WTC11 (cell line): ENCODE measurements around the gene CAMKK2. TPM values are rescaled to one million over a fixed set of nuclear protein-coding genes. Genes with fewer than 3 reads are reported as not detected.
A peak's percentile ranks its signal among the peaks of the same experiment; 100 is the strongest.

Source experiments
- ATAC-seq: fragments of 200-7000 bp; cut with Tn5 transposase; 2 replicates; pipeline ENCODE4 v1.10.0; 2021; ENCODE audit warnings: mild to moderate bottlenecking, moderate library complexity
- CTCF ChIA-PET: fragments of 300-600 bp; sonication (Branson Sonifier 250); formaldehyde crosslinking; loops from one replicate; lab custom pipeline; 2021; ENCODE audit warnings: antibody characterized with exemption; lab: Charles Lee
- POLR2A ChIA-PET: fragments of 350-600 bp; sonication (Branson Sonifier 250); formaldehyde crosslinking; loops from one replicate; lab custom pipeline; 2021; ENCODE audit warnings: antibody characterized with exemption; lab: Charles Lee
- DNase-seq: peaks from one replicate; pipeline ENCODE4 v3.0.0; 2021; ENCODE audit warnings: low spot score
- H3K27ac Mint-ChIP-seq: 2 replicates; pipeline ENCODE4 v1.8.0; 2021; ENCODE audit warnings: mixed read lengths
- H3K27me3 Mint-ChIP-seq: 2 replicates; pipeline ENCODE4 v1.8.0; 2021; ENCODE audit warnings: low read depth, mild to moderate bottlenecking, moderate library complexity, mixed read lengths
- H3K36me3 Mint-ChIP-seq: 2 replicates; pipeline ENCODE4 v1.8.0; 2021; ENCODE audit warnings: mixed read lengths
- H3K4me1 Mint-ChIP-seq: 2 replicates; pipeline ENCODE4 v1.8.0; 2022; ENCODE audit warnings: mixed read lengths
- H3K4me3 Mint-ChIP-seq: 2 replicates; pipeline ENCODE4 v1.8.0; 2021; ENCODE audit warnings: mild to moderate bottlenecking, moderate library complexity, mixed read lengths
- H3K9me3 Mint-ChIP-seq: 2 replicates; pipeline ENCODE4 v1.8.0; 2021; ENCODE audit warnings: mixed read lengths
- AR ChIP-seq: fragments of 250-450 bp; sonication (Bioruptor Pico); IDR thresholded peaks from 2 replicates; pipeline ENCODE4 v1.9.0; 2021; ENCODE audit warnings: mild to moderate bottlenecking
- ATF6 ChIP-seq: sonication (generic); formaldehyde crosslinking; IDR thresholded peaks from 2 replicates; pipeline ENCODE4 v1.8.1; 2023; ENCODE audit warnings: mild to moderate bottlenecking, missing genetic modification reagents
- CREM ChIP-seq: sonication (generic); formaldehyde crosslinking; IDR thresholded peaks from 2 replicates; pipeline ENCODE4 v1.8.1; 2022; ENCODE audit warnings: mild to moderate bottlenecking, missing genetic modification reagents, moderate library complexity
- ELF4 ChIP-seq: sonication (generic); formaldehyde crosslinking; IDR thresholded peaks from 2 replicates; pipeline ENCODE4 v1.8.1; 2022; ENCODE audit warnings: low read depth, mild to moderate bottlenecking, moderate library complexity, missing genetic modification reagents
- EMX1 ChIP-seq: fragments of 250-450 bp; sonication (Bioruptor Pico); IDR thresholded peaks from 2 replicates; pipeline ENCODE4 v1.8.0; 2021; ENCODE audit warnings: mild to moderate bottlenecking
- FOXP1 ChIP-seq: sonication (generic); formaldehyde crosslinking; IDR thresholded peaks from 2 replicates; pipeline ENCODE4 v1.8.0; 2022; ENCODE audit warnings: missing genetic modification reagents, mild to moderate bottlenecking, moderate library complexity, borderline replicate concordance
- GABPB1 ChIP-seq: sonication (generic); formaldehyde crosslinking; IDR thresholded peaks from 2 replicates; pipeline ENCODE4 v1.8.1; 2023; ENCODE audit warnings: mild to moderate bottlenecking, missing genetic modification reagents
- HMGXB4 ChIP-seq: sonication (generic); formaldehyde crosslinking; IDR thresholded peaks from 2 replicates; pipeline ENCODE4 v1.8.1; 2023; ENCODE audit warnings: mild to moderate bottlenecking, moderate library complexity, missing genetic modification reagents
- IRF1 ChIP-seq: sonication (generic); formaldehyde crosslinking; IDR thresholded peaks from 2 replicates; pipeline ENCODE4 v1.8.0; 2023; ENCODE audit warnings: missing genetic modification reagents
- KAT7 ChIP-seq: sonication (generic); formaldehyde crosslinking; IDR thresholded peaks from 2 replicates; pipeline ENCODE4 v1.8.1; 2023; ENCODE audit warnings: missing genetic modification reagents, mild to moderate bottlenecking, borderline replicate concordance
- MXD4 ChIP-seq: fragments of 250-450 bp; sonication (Bioruptor Pico); IDR thresholded peaks from 2 replicates; pipeline ENCODE4 v1.8.0; 2021; ENCODE audit warnings: mild to moderate bottlenecking, moderate library complexity, borderline replicate concordance
- RELA ChIP-seq: sonication (generic); formaldehyde crosslinking; IDR thresholded peaks from 2 replicates; pipeline ENCODE4 v1.8.1; 2022; ENCODE audit warnings: missing genetic modification reagents, mild to moderate bottlenecking, borderline replicate concordance
- RORB ChIP-seq: fragments of 250-450 bp; sonication (Bioruptor Pico); IDR thresholded peaks from 2 replicates; pipeline ENCODE4 v1.9.0; 2021; ENCODE audit warnings: mild to moderate bottlenecking
- SP1 ChIP-seq: sonication (generic); formaldehyde crosslinking; conservative IDR thresholded peaks from 2 replicates; pipeline ENCODE4 v1.8.1; 2022; ENCODE audit warnings: missing genetic modification reagents
- TCF7 ChIP-seq: sonication (generic); formaldehyde crosslinking; IDR thresholded peaks from 2 replicates; pipeline ENCODE4 v1.8.0; 2022; ENCODE audit warnings: mild to moderate bottlenecking, low read depth, missing genetic modification reagents, moderate library complexity
- TP53 ChIP-seq: sonication (generic); formaldehyde crosslinking; IDR thresholded peaks from 2 replicates; pipeline ENCODE4 v1.8.1; 2023; ENCODE audit warnings: mild to moderate bottlenecking, missing genetic modification reagents
- USF2 ChIP-seq: sonication (generic); formaldehyde crosslinking; IDR thresholded peaks from 2 replicates; pipeline ENCODE4 v1.8.1; 2023; ENCODE audit warnings: mild to moderate bottlenecking, missing genetic modification reagents, moderate library complexity
- ZNF232 ChIP-seq: sonication (generic); formaldehyde crosslinking; IDR thresholded peaks from 2 replicates; pipeline ENCODE4 v1.8.0; 2022; ENCODE audit warnings: mild to moderate bottlenecking, missing genetic modification reagents
- ZNF396 ChIP-seq: fragments of 250-450 bp; sonication (Bioruptor Pico); IDR thresholded peaks from 2 replicates; pipeline ENCODE4 v1.8.0; 2021; ENCODE audit warnings: mild to moderate bottlenecking, moderate library complexity, borderline replicate concordance
- ZNF416 ChIP-seq: fragments of 250-450 bp; sonication (Bioruptor Pico); IDR thresholded peaks from 2 replicates; pipeline ENCODE4 v1.9.0; 2021; ENCODE audit warnings: mild to moderate bottlenecking, inconsistent platforms
- ZNF532 ChIP-seq: fragments of 250-450 bp; sonication (Bioruptor Pico); IDR thresholded peaks from 2 replicates; pipeline ENCODE4 v1.9.0; 2021; ENCODE audit warnings: mild to moderate bottlenecking, borderline replicate concordance
- total RNA-seq: library from RNA; stranded (reverse); gene quantifications from 3 replicates; pipeline ENCODE4 v1.2.3, GENCODE V29; 2021

Gene CAMKK2
- total RNA-seq, 1 experiment from 2014 or later = 36.5 TPM

GRCh38 chr12:121290410-121290809 lies 6.1 kb downstream of the CAMKK2 start:
- CTCF ChIA-PET = no interaction called here
- POLR2A ChIA-PET = no interaction called here
- no peak overlapping the region; the same call in 1 of the 2 replicates for H3K27ac Mint-ChIP-seq
- peaks cover 27% of the 10 kb centered on the region for H3K4me1 Mint-ChIP-seq
- no peaks in the 10 kb centered on the region for H3K9me3 Mint-ChIP-seq
- TF ChIP-seq AR (no peak), CREM (CRISPR knock-in tag) (no peak), RELA (CRISPR knock-in tag) (no peak), TCF7 (CRISPR knock-in tag) (no peak), ZNF416 (CRISPR knock-in tag) (no peak), FOXP1 (CRISPR knock-in tag) (no peak), GABPB1 (no peak)
- no peak overlapping the region for H3K4me3 Mint-ChIP-seq
- no peak for DNase-seq
- H3K36me3 Mint-ChIP-seq = peaks cover 7% of the 10 kb centered on the region; the same call in 1 of the 2 replicates
- H3K27me3 Mint-ChIP-seq = no peaks in the 10 kb centered on the region
- no peak for ATAC-seq

GRCh38 chr12:121289962-121290361 lies 6.5 kb downstream of the CAMKK2 start:
- ChIA-PET POLR2A (no interaction called here), CTCF (no interaction called here)
- ATAC-seq = no peak
- Mint-ChIP-seq H3K9me3 (no peaks in the 10 kb centered on the region), H3K4me1 (peaks cover 24% of the 10 kb centered on the region), H3K36me3 (peaks cover 7% of the 10 kb centered on the region; the same call in 1 of the 2 replicates), H3K4me3 (no peak overlapping the region), H3K27ac (peak overlapping the region; percentile 72; the same call in 1 of the 2 replicates), H3K27me3 (no peaks in the 10 kb centered on the region)
- no peak for DNase-seq
- TF ChIP-seq ATF6 (CRISPR knock-in tag) (no peak), EMX1 (CRISPR knock-in tag) (no peak), ZNF396 (CRISPR knock-in tag) (no peak), CREM (CRISPR knock-in tag) (no peak), TP53 (CRISPR knock-in tag) (no peak), ZNF532 (CRISPR knock-in tag) (no peak), MXD4 (CRISPR knock-in tag) (no peak), ELF4 (CRISPR knock-in tag) (no peak), IRF1 (CRISPR knock-in tag) (no peak), KAT7 (CRISPR knock-in tag) (no peak), ZNF232 (CRISPR knock-in tag) (no peak), RORB (CRISPR knock-in tag) (no peak), SP1 (CRISPR knock-in tag) (no peak), TCF7 (CRISPR knock-in tag) (no peak), HMGXB4 (CRISPR knock-in tag) (no peak), USF2 (no peak), GABPB1 (no peak)
- TF ChIP-seq, all 79 proteins: peak for 0
